Heart left ventricle (tissue), 13 donors: ENCODE results near the gene DIP2C.

Source experiments
- CTCF ChIP-seq, 12 donors: fragments of 200-600 bp; sonication (generic) in 4 of 12; IDR thresholded peaks; one replicate each; pipeline versions ENCODE4 v1.5.0 to v1.8.0; 2018 to 2022; ENCODE audit warnings: antibody characterized with exemption in 12 of 12, mild to moderate bottlenecking in 5 of 12
- POLR2A ChIP-seq, 2 donors: fragments of 450-650 bp; IDR thresholded peaks; one replicate each; pipeline ENCODE4 v1.6.1; 2017; ENCODE audit warnings: antibody characterized with exemption in 2 of 2, mild to moderate bottlenecking in 2 of 2, moderate library complexity in 2 of 2
- donor health status: ischemic (EF 13 %, LVEDD 7.1; RV severe dilation, severe dysfunction).
- donor health status: DM: no; HTN: yes; CAD: no.
- donor health status: DM: no; HTN: no; CAD: no.
- donor health status: ischemic (EF 25% LVEDD 6.9; RV normal size, moderate dysfunction).
- donor health status: ischemic (EF 25% LVEDD 5.7; RV mildly dilated, moderate dysfunction).
- donor health status: ischemic (EF 35%, LVEDD 5.7; RV mildly dilated, moderate dysfunction).
- donor health status: nonischemic (EF 11% LVEDD 7.7; RV severe dilation, severe dysfunction).
- donor health status: DM: yes; HTN: yes; CAD: no.
- donor health status: PGD.
- donor health status: ischemic (EF 29% LVEDD 5.4; RV normal size, mild dysfunction).
- donor health status: nonischemic (EF 23%, LVEDD 6.1; RV moderate dilation, normal function).

- TF ChIP-seq CTCF (IDR thresholded peaks at IDR 0.05) = no peak
- no peak for TF ChIP-seq POLR2A (IDR thresholded peaks at IDR 0.05)
Observed at GRCh38 chr10:266974-267425, 422.5 kb downstream of the DIP2C start.
